ENCODE measurements around the gene B3GALT4.

Gene B3GALT4

DNA sequence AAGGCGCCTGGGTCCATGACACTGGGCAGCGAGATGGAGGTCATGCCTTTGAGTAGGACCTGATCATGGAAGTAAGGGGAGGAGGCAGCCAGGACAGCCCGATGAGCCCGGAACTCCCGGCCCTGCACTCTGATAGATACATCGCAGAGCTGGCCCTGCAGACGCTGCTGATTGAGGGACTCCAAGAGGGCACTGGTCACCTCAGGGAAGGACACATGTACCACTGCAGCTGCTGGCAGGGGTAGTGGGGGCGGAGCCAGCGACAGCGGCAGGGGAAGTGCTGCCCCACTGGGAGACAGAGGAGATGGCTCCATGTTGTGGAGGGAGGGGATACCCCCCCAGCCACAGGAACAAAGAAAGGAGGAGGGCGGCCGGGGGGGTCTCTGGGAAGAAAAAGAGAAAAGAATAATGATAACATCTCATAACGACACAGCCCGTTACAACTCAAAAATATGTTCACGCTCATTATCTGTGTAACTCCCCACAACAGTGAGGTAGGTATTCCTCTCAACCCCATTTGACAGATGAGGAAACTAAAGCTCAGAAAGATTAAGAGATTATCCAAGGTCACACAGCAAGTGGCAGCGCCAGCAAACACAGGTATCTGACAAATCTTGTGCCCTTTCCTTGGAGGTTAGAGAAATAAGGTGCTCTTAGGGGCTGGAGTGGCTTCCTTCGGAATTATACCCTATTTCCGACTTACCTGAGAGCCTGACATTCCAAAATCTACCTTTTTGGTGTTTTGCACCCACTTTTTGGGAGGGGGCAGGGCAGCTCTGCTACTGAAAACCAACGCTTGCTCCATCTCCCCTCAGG is 39.9 kb downstream of the B3GALT4 start:
- H3K36me3 ChIP-seq (ENCODE audit: control insufficient read depth, insufficient read depth, low read length): peaks cover 5% of the 10 kb centered on the region
- H2BK120ac ChIP-seq (ENCODE audit: low read depth, low read length): no peak overlapping the region
- no peak overlapping the region for H3K27ac ChIP-seq (ENCODE audit: low read depth, low read length)

DNA sequence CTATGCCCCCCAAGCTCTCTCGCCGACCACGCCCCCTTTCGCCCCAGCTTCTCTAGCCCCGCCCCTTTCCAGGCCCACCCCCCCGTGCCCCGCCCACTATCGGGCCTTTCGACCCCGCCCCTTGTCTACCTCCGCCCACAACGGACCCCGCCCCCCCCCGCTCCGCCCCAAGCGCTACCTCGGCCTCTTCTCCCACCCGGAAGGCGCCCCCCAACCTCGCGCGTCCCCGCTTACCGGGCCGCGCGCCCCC is 40.4 kb downstream of the B3GALT4 start:
- H3K18ac ChIP-seq (ENCODE audit: low read length): peak overlapping the region; percentile 33
- peaks cover 5% of the 10 kb centered on the region for H3K36me3 ChIP-seq (ENCODE audit: control insufficient read depth, insufficient read depth, low read length)
- H3K27ac ChIP-seq (ENCODE audit: low read depth, low read length): no peak overlapping the region

More for the DNA sequence above, 39.9 kb downstream of the B3GALT4 start:
- Histone ChIP-seq H2BK5ac (ENCODE audit: low read length) (no peak overlapping the region), H2BK15ac (replicated peaks; ENCODE audit: low read depth) (no peak overlapping the region), H3K56ac (ENCODE audit: low read length) (no peak overlapping the region), H3K79me1 (ENCODE audit: low read length) (peaks cover 7% of the 10 kb centered on the region), H3K79me2 (ENCODE audit: control insufficient read depth, insufficient read depth, low read length) (peaks cover 19% of the 10 kb centered on the region), H3K23ac (ENCODE audit: low read length) (no peak overlapping the region), H3K18ac (ENCODE audit: low read length) (no peak overlapping the region), H3K4me1 (ENCODE audit: control insufficient read depth, low read depth, low read length) (peaks cover 5% of the 10 kb centered on the region), H3K4ac (ENCODE audit: low read depth, low read length) (no peak overlapping the region), H3K27me3 (ENCODE audit: insufficient read depth, low read length, poor library complexity) (no peaks in the 10 kb centered on the region), H3K4me3 (ENCODE audit: low read length) (no peak overlapping the region), H3K9ac (ENCODE audit: low read length) (no peak overlapping the region), H3K4me2 (ENCODE audit: low read length) (no peak overlapping the region), H4K8ac (ENCODE audit: low read depth, low read length) (no peak overlapping the region), H2AK5ac (ENCODE audit: low read length) (no peak overlapping the region), H4K5ac (ENCODE audit: low read length) (no peak overlapping the region)
- WGBS (ENCODE audit: extremely low coverage, insufficient coverage, low lambda C conversion rate): no CpG with 5 or more reads among the region's 19 CpGs
- no peak for DNase-seq

DNA sequence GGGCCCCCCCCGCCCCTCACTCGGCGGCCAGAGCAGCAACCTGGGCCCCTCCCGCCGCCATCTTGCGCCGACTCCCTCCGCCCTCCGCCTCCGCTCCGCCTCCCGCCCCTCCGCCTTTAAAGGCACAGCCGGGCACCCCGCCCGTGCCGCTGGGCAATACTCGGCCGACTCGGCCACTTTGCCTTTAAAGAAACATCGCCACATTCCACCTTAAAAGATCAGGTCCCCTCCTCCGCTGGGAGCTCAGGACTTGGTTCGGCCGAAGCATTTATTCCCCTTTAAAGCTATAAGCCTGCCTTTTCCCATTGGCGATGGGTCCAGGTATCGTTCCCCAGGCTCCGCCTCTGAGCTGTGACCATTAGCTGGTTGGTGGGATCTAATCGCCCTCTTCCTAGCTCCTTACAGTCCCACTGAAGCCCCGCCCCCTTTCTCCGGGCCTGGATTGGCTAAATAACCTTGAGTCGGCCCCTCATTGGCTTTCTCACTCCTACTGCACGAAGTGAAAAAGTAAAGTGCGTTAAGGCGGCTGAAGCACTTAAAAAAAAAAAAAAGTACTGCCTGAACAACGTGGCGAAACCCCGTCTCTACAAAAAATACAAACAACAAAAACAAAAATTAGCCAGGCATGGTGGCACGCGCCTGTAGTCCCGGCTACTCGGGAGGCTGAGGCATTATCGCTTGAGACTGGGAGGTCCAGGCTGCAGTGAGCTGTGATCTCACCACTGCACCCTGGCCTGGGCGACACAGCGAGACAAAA is 40.9 kb downstream of the B3GALT4 start, which contains the start of gene ZBTB22:
Gene ZBTB22, minus strand, starts transcription at position 76 of the 757 bp plus-strand sequence. CDS start 828 bp downstream, outside the sequence.
- peak within 1 kb of the TSS; percentile 86 for H3K27ac ChIP-seq (ENCODE audit: low read depth, low read length)
- H3K9ac ChIP-seq (ENCODE audit: low read length): peak within 1 kb of the TSS; percentile 81
- H2BK5ac ChIP-seq (ENCODE audit: low read length): peak within 1 kb of the TSS; percentile 27
- H4K5ac ChIP-seq (ENCODE audit: low read length): no peak within 1 kb of the TSS
- peak within 1 kb of the TSS; percentile 74 for H3K4me3 ChIP-seq (ENCODE audit: low read length)
- DNase-seq: peak; percentile 100
- peaks cover 3% of the 10 kb centered on the region for H3K4me1 ChIP-seq (ENCODE audit: control insufficient read depth, low read depth, low read length)
- peak within 1 kb of the TSS; percentile 30 for H3K4me2 ChIP-seq (ENCODE audit: low read length)
- no peak within 1 kb of the TSS for H3K23ac ChIP-seq (ENCODE audit: low read length)
- H2AK5ac ChIP-seq (ENCODE audit: low read length): no peak within 1 kb of the TSS
- no peak within 1 kb of the TSS for H4K8ac ChIP-seq (ENCODE audit: low read depth, low read length)
- H2BK120ac ChIP-seq (ENCODE audit: low read depth, low read length): no peak within 1 kb of the TSS
- no peak within 1 kb of the TSS for H3K4ac ChIP-seq (ENCODE audit: low read depth, low read length)
- WGBS (ENCODE audit: extremely low coverage, insufficient coverage, low lambda C conversion rate): no CpG with 5 or more reads among the region's 44 CpGs
- no peak within 1 kb of the TSS for H2BK15ac ChIP-seq (replicated peaks; ENCODE audit: low read depth)
- H3K18ac ChIP-seq (ENCODE audit: low read length): peak within 1 kb of the TSS; percentile 33
- peaks cover 5% of the 10 kb centered on the region for H3K36me3 ChIP-seq (ENCODE audit: control insufficient read depth, insufficient read depth, low read length)
- H3K27me3 ChIP-seq (ENCODE audit: insufficient read depth, low read length, poor library complexity): no peaks in the 10 kb centered on the region
- H3K79me2 ChIP-seq (ENCODE audit: control insufficient read depth, insufficient read depth, low read length): peaks cover 26% of the 10 kb centered on the region
- peaks cover 7% of the 10 kb centered on the region for H3K79me1 ChIP-seq (ENCODE audit: low read length)
- peak within 1 kb of the TSS; percentile 90 for H3K56ac ChIP-seq (ENCODE audit: low read length)

More for the DNA sequence above, 40.4 kb downstream of the B3GALT4 start:
- peak overlapping the region; percentile 90 for H3K56ac ChIP-seq (ENCODE audit: low read length)
- no peak overlapping the region for H3K4me2 ChIP-seq (ENCODE audit: low read length)
- H3K27me3 ChIP-seq (ENCODE audit: insufficient read depth, low read length, poor library complexity): no peaks in the 10 kb centered on the region
- peaks cover 3% of the 10 kb centered on the region for H3K4me1 ChIP-seq (ENCODE audit: control insufficient read depth, low read depth, low read length)
- H2AK5ac ChIP-seq (ENCODE audit: low read length): no peak overlapping the region
- no peak overlapping the region for H2BK120ac ChIP-seq (ENCODE audit: low read depth, low read length)
- no peak overlapping the region for H4K5ac ChIP-seq (ENCODE audit: low read length)
- no peak overlapping the region for H3K4ac ChIP-seq (ENCODE audit: low read depth, low read length)
- no peak overlapping the region for H2BK5ac ChIP-seq (ENCODE audit: low read length)
- no peak for DNase-seq
- no CpG with 5 or more reads among the region's 27 CpGs for WGBS (ENCODE audit: extremely low coverage, insufficient coverage, low lambda C conversion rate)
- H3K79me1 ChIP-seq (ENCODE audit: low read length): peaks cover 7% of the 10 kb centered on the region
- no peak overlapping the region for H3K23ac ChIP-seq (ENCODE audit: low read length)
- no peak overlapping the region for H3K9ac ChIP-seq (ENCODE audit: low read length)
- no peak overlapping the region for H3K4me3 ChIP-seq (ENCODE audit: low read length)
- H2BK15ac ChIP-seq (replicated peaks; ENCODE audit: low read depth): no peak overlapping the region
- H4K8ac ChIP-seq (ENCODE audit: low read depth, low read length): no peak overlapping the region
- H3K79me2 ChIP-seq (ENCODE audit: control insufficient read depth, insufficient read depth, low read length): peaks cover 25% of the 10 kb centered on the region

DNA sequence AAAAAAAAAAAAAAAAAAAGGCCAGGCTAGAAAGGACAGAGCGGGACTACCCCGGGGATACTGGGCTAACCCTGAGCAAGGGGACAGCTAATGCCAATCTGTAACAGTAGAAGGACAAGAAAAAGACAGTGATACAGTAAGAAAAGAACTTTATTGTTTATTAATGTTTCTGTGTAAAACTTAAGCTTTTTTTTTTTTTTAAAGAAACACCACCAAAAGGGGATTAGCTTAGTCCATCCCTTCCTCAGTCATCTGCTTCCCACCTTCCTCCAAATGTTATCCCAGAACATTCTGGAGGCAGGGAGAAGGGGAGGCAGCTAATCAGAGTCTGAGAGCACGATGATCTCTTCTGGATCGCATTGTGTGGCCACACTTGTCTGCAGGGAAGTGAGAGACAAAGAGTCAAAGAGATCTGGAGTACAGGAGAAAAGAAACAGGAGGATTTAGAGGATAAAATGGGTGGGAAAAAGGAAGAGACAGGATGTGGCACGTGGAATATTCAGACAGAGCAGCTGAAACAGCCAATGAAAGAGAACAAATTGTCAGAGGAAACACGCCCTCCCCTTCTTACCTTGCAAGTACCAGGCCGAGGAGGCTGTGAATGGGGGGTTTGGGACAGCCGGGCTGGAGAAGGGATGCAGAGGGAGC is 41.6 kb downstream of the B3GALT4 start:
- Histone ChIP-seq H3K4me2 (ENCODE audit: low read length) (peak overlapping the region; percentile 14), H3K56ac (ENCODE audit: low read length) (peak overlapping the region; percentile 19), H3K79me2 (ENCODE audit: control insufficient read depth, insufficient read depth, low read length) (peaks cover 26% of the 10 kb centered on the region), H3K4me3 (ENCODE audit: low read length) (no peak overlapping the region), H3K27ac (ENCODE audit: low read depth, low read length) (no peak overlapping the region), H4K5ac (ENCODE audit: low read length) (no peak overlapping the region), H3K4me1 (ENCODE audit: control insufficient read depth, low read depth, low read length) (peaks cover 3% of the 10 kb centered on the region), H2AK5ac (ENCODE audit: low read length) (no peak overlapping the region), H3K36me3 (ENCODE audit: control insufficient read depth, insufficient read depth, low read length) (peaks cover 5% of the 10 kb centered on the region), H3K18ac (ENCODE audit: low read length) (no peak overlapping the region), H2BK120ac (ENCODE audit: low read depth, low read length) (no peak overlapping the region), H3K79me1 (ENCODE audit: low read length) (peaks cover 7% of the 10 kb centered on the region), H3K23ac (ENCODE audit: low read length) (no peak overlapping the region), H2BK5ac (ENCODE audit: low read length) (no peak overlapping the region), H3K4ac (ENCODE audit: low read depth, low read length) (no peak overlapping the region), H2BK15ac (replicated peaks; ENCODE audit: low read depth) (no peak overlapping the region), H3K9ac (ENCODE audit: low read length) (peak overlapping the region; percentile 57), H4K8ac (ENCODE audit: low read depth, low read length) (no peak overlapping the region), H3K27me3 (ENCODE audit: insufficient read depth, low read length, poor library complexity) (no peaks in the 10 kb centered on the region)
- no CpG with 5 or more reads among the region's 8 CpGs for WGBS (ENCODE audit: extremely low coverage, insufficient coverage, low lambda C conversion rate)
- DNase-seq: no peak

DNA sequence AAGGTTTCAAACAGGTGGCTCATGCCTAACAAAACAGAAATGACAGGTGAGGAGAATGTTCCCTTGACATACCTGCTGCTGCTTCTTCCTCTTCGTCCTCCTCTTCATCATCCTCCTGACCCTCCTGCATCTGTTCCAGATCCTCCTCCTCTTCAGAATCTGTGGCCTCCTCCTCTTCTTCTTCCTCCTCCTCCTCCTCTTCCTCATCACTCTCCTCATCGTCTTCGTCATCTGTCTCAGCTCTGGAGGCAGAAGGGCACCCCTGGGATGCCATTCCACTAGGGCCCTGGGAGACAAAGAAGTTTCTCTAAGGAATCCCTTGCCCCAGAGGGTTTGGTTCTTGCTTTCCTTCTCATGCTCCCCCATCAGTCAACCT is 43.0 kb downstream of the B3GALT4 start:
- H3K18ac ChIP-seq (ENCODE audit: low read length): no peak overlapping the region
- peaks cover 9% of the 10 kb centered on the region for H3K4me1 ChIP-seq (ENCODE audit: control insufficient read depth, low read depth, low read length)
- no CpG with 5 or more reads among the region's 3 CpGs for WGBS (ENCODE audit: extremely low coverage, insufficient coverage, low lambda C conversion rate)

More for the DNA sequence above, 43.0 kb downstream of the B3GALT4 start:
- no peak overlapping the region for H2BK120ac ChIP-seq (ENCODE audit: low read depth, low read length)
- no peak overlapping the region for H4K5ac ChIP-seq (ENCODE audit: low read length)
- no peak overlapping the region for H3K23ac ChIP-seq (ENCODE audit: low read length)
- H3K4ac ChIP-seq (ENCODE audit: low read depth, low read length): no peak overlapping the region
- H3K79me1 ChIP-seq (ENCODE audit: low read length): peaks cover 7% of the 10 kb centered on the region
- no peak overlapping the region for H4K8ac ChIP-seq (ENCODE audit: low read depth, low read length)
- H3K4me2 ChIP-seq (ENCODE audit: low read length): no peak overlapping the region
- H2AK5ac ChIP-seq (ENCODE audit: low read length): no peak overlapping the region
- no peak for DNase-seq
- H3K79me2 ChIP-seq (ENCODE audit: control insufficient read depth, insufficient read depth, low read length): peaks cover 26% of the 10 kb centered on the region
- no peak overlapping the region for H2BK5ac ChIP-seq (ENCODE audit: low read length)
- no peak overlapping the region for H3K9ac ChIP-seq (ENCODE audit: low read length)
- H3K27ac ChIP-seq (ENCODE audit: low read depth, low read length): no peak overlapping the region
- H3K56ac ChIP-seq (ENCODE audit: low read length): no peak overlapping the region
- peaks cover 5% of the 10 kb centered on the region for H3K36me3 ChIP-seq (ENCODE audit: control insufficient read depth, insufficient read depth, low read length)
- no peaks in the 10 kb centered on the region for H3K27me3 ChIP-seq (ENCODE audit: insufficient read depth, low read length, poor library complexity)
- H3K4me3 ChIP-seq (ENCODE audit: low read length): no peak overlapping the region
- H2BK15ac ChIP-seq (replicated peaks; ENCODE audit: low read depth): no peak overlapping the region

Measured in mesendoderm (in vitro differentiated cells).